GM11168 (cell line): ENCODE data around the gene CCDC186.

Source experiments
- in situ Hi-C: fragments of 300-500 bp; cut with MboI; formaldehyde crosslinking; loops from one replicate; pipeline ENCODE4 v1.12.0; 2022; ENCODE audit warnings: low sequenced_read_pairs; ENCODE audit not compliant: unreplicated experiment

CCDC186 gene

GRCh38 chr10:114118514-114118913 lies 55.5 kb downstream of the CCDC186 start:
- in situ Hi-C loops = no loop called here

DNA sequence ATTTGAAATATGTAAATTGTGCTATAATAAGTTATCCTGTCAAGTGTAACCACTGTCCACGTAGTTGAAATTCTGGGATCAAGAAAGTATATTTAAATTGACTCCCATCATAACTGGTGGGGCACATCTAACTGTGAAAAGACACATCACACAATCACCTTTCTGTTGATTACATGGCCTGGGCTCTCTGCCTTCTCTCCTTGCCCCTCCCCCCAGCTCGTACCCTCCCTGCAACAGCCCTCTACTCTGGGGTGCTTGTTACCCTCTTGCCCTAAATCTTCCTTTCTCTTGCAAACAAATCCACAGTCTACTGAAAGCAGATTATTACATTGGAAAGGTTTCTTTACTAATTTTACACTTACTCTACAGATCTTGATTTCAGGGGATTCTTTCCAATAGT lies 56.3 kb downstream of the CCDC186 start:
- in situ Hi-C loops = no loop called here

- in situ Hi-C loops = no loop called here
Observed at GRCh38 chr10:114115661-114116445, 58.1 kb downstream of the CCDC186 start.

DNA sequence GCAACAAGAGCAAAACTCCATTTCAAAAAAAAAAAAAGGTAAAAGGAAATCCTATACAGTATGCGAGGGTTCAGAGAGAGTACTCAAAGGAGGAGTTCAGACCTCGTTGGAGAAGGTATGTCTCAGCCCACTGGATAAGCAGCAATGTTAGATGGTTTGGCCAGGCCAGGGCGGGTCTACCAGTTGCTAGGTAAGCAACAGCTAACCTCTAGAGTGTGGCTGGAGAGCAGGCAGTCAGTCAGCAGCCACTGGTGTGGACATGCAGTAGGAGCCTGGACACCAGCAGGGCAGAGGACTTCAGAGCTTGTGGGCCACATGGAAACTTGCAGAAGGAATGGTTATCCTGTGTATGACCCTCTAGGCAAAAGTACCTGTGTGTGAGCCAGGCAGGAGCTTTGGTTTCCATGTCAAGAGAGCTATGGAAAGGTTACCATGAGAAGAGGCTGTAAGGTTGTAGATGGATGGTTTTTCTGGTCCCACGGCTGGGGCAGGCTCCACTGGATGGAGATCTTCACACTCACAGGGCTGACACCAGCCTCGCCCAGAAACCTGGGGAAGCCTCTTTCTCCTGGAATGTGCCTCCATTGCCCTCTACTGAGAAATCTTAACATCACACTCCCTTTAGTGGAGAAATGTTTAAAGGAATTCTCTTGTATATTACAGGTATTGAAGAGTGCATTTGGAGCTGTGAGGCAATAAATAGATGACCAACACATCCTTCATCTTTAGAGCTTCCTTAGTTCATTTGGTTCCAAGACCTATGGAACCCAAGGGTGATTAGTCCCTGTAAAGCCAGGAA lies 63.6 kb downstream of the CCDC186 start:
- in situ Hi-C loops = no loop called here

- in situ Hi-C loops = loop anchor here (5.0 to 10.0 kb wide), 2 partner anchors 301 to 398 kb away; no protein-coding TSS in a partner anchor
Observed at GRCh38 chr10:114103284-114103683, 70.7 kb downstream of the CCDC186 start.

- in situ Hi-C loops = loop anchor here (5.0 to 10.0 kb wide), 2 partner anchors 300 to 397 kb away; no protein-coding TSS in a partner anchor
Observed at GRCh38 chr10:114102256-114102655, 71.7 kb downstream of the CCDC186 start.

- in situ Hi-C loops = loop anchor here (5.0 to 10.0 kb wide), 2 partner anchors 299 to 396 kb away; no protein-coding TSS in a partner anchor
Observed at GRCh38 chr10:114100848-114101741, 72.9 kb downstream of the CCDC186 start.

- in situ Hi-C loops = no loop called here
Observed at GRCh38 chr10:114096864-114097263, 77.1 kb downstream of the CCDC186 start.

DNA sequence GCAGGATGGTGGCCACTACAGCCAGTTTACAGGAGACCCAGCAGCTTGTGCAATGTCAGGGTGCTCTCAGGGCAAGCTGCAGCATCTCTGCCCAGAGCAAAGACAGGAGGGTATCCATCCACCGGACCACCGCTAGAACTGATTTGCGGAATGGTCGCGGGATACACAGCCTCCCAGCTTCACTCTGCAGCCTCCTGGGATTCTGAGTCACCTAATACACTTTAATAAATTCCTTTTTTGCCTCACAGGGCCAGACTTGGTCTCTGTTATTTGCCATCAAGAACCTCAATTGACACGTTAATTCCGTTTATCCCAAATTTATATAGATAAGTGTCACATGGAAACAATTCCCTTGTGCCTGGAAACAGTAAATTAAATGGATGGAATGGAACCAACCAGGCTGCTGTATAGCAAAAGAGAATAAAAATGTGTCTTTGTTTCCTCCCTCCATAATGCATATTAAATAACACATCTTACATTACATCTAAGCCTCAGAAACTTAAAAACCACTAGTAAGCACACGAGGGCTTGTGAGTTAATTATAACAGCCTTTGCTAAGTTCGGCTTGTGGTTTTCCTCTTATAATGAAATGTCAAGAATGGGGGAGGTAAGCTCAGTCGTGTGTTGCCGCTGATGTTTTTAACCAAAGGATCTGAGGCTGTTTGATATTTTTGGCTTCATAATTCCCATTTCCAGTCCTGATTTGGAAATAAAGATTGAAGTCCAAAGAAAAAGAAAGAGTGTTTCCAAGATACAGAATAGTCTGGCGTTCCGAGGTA lies 78.3 kb downstream of the CCDC186 start:
- in situ Hi-C loops = no loop called here

DNA sequence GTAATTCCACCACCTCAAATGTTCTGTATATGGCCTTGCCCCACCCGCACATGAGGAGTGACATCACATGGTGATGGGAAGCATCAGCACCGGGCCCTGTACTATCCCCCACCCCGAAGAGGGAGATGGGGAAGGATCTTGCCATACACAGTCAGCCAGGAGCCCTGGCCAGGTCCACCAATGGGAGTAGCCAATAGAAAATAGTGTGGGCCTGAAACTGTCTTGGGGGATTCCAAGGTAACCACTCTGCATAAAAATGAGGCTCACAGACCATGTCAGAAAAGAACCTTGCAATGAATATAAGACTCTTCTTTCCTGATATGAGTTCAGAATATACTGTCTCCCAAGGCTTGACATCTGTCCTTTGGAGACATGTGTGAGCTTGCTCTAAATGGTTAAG lies 79.2 kb downstream of the CCDC186 start:
- in situ Hi-C loops = no loop called here

DNA sequence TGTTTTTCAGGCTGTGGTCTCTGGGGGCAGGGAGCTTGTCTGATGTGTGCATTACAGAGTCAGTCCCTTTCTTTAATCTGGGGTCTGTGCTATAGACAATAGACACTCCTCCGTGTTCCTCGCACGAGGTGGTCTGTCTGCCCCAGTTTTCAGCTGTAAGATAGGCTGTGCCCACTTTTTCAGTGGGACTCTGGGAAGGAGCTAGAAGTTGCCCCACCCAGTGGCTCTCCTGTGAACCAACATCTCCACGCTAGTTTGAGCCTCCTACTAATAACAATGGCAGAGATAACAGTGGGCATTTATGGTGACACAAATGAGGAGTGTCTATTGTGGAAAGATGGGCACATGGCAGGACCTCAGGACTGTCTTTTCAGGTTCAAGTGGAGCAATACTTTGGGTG lies 86.3 kb downstream of the CCDC186 start:
- in situ Hi-C loops = no loop called here

- in situ Hi-C loops = no loop called here
Observed at GRCh38 chr10:114087255-114087654, 86.7 kb downstream of the CCDC186 start.

GRCh38 chr10:114084215-114084614 lies 89.8 kb downstream of the CCDC186 start:
- in situ Hi-C loops = no loop called here

GRCh38 chr10:114083040-114083439 lies 91.0 kb downstream of the CCDC186 start:
- in situ Hi-C loops = no loop called here

GRCh38 chr10:114081911-114082583 lies 92.0 kb downstream of the CCDC186 start:
- in situ Hi-C loops = no loop called here

DNA sequence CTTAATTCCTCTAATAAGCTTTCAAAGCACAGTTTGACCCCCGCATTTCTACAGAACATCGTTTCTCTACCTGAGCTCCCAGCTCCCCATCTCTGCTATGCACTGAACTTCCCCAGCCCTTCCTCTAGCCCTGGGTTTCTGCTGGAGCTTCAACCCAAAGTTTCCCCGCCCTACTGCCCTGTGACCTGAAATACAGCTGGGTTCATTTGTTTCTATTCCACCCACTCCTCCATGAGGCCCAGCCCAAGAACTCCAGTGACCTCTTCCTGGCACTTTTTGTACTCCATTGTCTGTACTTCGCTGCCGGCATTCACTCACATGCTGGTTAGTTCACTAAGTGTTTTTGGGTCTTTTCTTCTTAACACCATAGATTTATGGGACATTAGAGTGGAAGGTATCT lies 94.6 kb downstream of the CCDC186 start:
- in situ Hi-C loops = no loop called here

DNA sequence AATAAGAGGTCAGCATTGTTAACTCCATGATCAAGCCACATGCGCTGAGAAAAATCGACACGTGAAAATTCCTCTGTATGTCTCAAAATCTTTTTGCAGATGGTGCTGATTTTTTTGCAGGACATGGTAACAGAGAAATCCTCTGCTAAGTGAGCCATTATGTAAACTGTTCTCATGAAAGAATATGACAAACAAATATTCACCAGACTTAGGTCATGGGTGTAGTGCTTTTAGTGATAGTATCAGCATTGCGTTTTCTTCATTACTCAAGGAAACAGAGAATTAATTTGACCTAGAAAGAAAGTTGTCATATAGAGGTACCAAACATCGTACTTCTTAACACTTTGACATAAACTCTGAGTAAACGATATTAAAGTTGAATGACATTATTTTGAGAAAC lies 95.7 kb downstream of the CCDC186 start:
- in situ Hi-C loops = no loop called here

DNA sequence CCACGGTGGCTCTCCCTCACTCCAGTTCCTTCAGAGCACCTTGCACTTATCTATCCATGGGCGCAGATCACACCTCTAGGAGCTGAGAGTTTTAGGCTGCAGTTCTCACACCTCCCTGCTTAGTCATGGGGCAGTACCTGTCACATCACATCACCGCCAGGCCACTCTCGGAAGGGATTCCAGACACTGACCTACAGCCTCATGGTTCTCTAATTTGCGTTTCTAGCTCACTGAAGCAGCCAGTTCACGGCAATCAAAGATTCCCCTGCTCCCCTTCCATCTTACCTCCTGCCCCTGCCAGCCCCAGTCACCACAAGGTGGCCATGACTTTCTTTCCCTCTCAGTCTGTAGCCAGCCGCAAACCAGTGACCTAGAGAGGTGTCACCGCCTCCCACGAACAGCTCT lies 96.2 kb downstream of the CCDC186 start:
- in situ Hi-C loops = no loop called here

DNA sequence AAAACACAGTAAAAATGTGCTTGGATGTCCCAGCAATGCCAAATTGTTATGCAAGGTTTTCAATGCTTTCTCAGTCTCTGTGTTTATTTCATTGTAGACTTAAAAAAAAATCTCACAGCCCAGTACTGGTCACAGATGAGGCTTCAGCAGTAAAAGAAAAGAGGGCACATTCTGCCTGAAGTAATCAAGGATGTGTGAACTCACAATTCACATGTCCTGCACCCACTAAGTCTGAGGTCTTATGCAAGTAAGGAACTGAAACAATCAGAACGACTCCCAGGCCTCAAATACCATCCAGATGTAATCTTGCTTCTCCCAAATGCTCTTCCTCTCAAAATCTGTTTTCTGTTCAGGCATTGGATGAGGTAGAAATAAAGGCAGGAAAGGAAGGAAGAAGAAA lies 96.7 kb downstream of the CCDC186 start:
- in situ Hi-C loops = no loop called here
